ENCODE results near the gene ZDHHC14. TPM values are rescaled to one million over a fixed set of nuclear protein-coding genes. Genes with fewer than 3 reads are reported as not detected.
"Not testable (repeated sequence)": the region's sequence is repeated elsewhere in the genome, so short reads cannot be mapped to it uniquely, and the experiment has no call there.

The ZDHHC14 gene
- total RNA-seq, 2 donors from 2014 or later: 10.2 to 10.6 TPM

- ATAC-seq: no peak
- 34 to 50% methylated on average over 2 of the region's 2 CpGs for WGBS, 2 donors
These were observed 177.7 kb downstream of the ZDHHC14 start for GRCh38 chr6:157558487-157559200.

GRCh38 chr6:157559201-157559756, 178.3 kb downstream of the ZDHHC14 start:
- DNase-seq (no peak), ATAC-seq (no peak)
- Histone ChIP-seq H3K4me3 (no peak overlapping the region), H3K36me3 (replicated peaks in 1 of 2; ENCODE audit: insufficient read depth in 1 of 2, low read depth in 2 of 2) (no peaks in the 10 kb centered on the region), H3K27ac (no peak overlapping the region), H3K9me3 (no peaks in the 10 kb centered on the region), H3K27me3 (no peaks in the 10 kb centered on the region), H3K4me1 (peaks cover 21% of the 10 kb centered on the region)
- 81 to 83% methylated on average over 8 to 10 of the region's 10 CpGs for WGBS, 2 donors
- no peak for TF ChIP-seq CTCF (IDR thresholded peaks at IDR 0.05)
- no peak for TF ChIP-seq POLR2A (IDR thresholded peaks at IDR 0.05)
- intact Hi-C loops (cut with DNase I): no loop called here

More at GRCh38 chr6:157558487-157559200, 177.7 kb downstream of the ZDHHC14 start:
- Histone ChIP-seq H3K9me3 (no peaks in the 10 kb centered on the region), H3K36me3 (replicated peaks in 1 of 2; ENCODE audit: insufficient read depth in 1 of 2, low read depth in 2 of 2) (no peaks in the 10 kb centered on the region), H3K4me1 (peaks cover 21% of the 10 kb centered on the region), H3K27me3 (no peaks in the 10 kb centered on the region), H3K4me3 (no peak overlapping the region), H3K27ac (no peak overlapping the region)
- DNase-seq: no peak
- intact Hi-C loops (cut with DNase I): no loop called here
- TF ChIP-seq POLR2A (IDR thresholded peaks at IDR 0.05) (no peak), CTCF (IDR thresholded peaks at IDR 0.05) (no peak)

- H3K36me3 ChIP-seq (replicated peaks in 1 of 2; ENCODE audit: insufficient read depth in 1 of 2, low read depth in 2 of 2); DNase-seq; intact Hi-C loops (cut with DNase I); ATAC-seq; H3K9me3 ChIP-seq; H3K27me3 ChIP-seq; H3K4me3 ChIP-seq; H3K27ac ChIP-seq: not testable (repeated sequence)
- WGBS, 2 donors: 93 to 95% methylated on average over 10 of the region's 10 CpGs
- peaks cover 21% of the 10 kb centered on the region for H3K4me1 ChIP-seq
These were observed 179.1 kb downstream of the ZDHHC14 start for GRCh38 chr6:157560063-157560462.

- TF ChIP-seq POLR2A (IDR thresholded peaks at IDR 0.05): no peak
- no peak for TF ChIP-seq CTCF (IDR thresholded peaks at IDR 0.05)
These were observed 179.9 kb downstream of the ZDHHC14 start for GRCh38 chr6:157560691-157561413.

GRCh38 chr6:157561414-157561790, 180.4 kb downstream of the ZDHHC14 start:
- ATAC-seq: no peak
- WGBS, 2 donors: 94 to 98% methylated on average over 8 of the region's 8 CpGs
- Histone ChIP-seq H3K9me3 (no peaks in the 10 kb centered on the region), H3K27ac (no peak overlapping the region), H3K36me3 (replicated peaks in 1 of 2; ENCODE audit: insufficient read depth in 1 of 2, low read depth in 2 of 2) (no peaks in the 10 kb centered on the region), H3K27me3 (no peaks in the 10 kb centered on the region), H3K4me3 (no peak overlapping the region), H3K4me1 (peaks cover 19% of the 10 kb centered on the region)
- no peak for TF ChIP-seq POLR2A (IDR thresholded peaks at IDR 0.05)
- no peak for TF ChIP-seq CTCF (IDR thresholded peaks at IDR 0.05)
- intact Hi-C loops (cut with DNase I): no loop called here
- DNase-seq: no peak

More at GRCh38 chr6:157560691-157561413, 179.9 kb downstream of the ZDHHC14 start:
- Histone ChIP-seq H3K4me3 (no peak overlapping the region), H3K9me3 (no peaks in the 10 kb centered on the region), H3K27ac (no peak overlapping the region), H3K27me3 (no peaks in the 10 kb centered on the region), H3K4me1 (peaks cover 21% of the 10 kb centered on the region), H3K36me3 (replicated peaks in 1 of 2; ENCODE audit: insufficient read depth in 1 of 2, low read depth in 2 of 2) (no peaks in the 10 kb centered on the region)
- ATAC-seq (no peak), DNase-seq (no peak)
- intact Hi-C loops (cut with DNase I): no loop called here
- WGBS, 2 donors: 90% methylated on average over 17 of the region's 17 CpGs

All from body of pancreas (tissue), 4 donors.